GM15510 (cell line): ENCODE results near the gene SLC15A1.

Source experiments
- POLR2A ChIP-seq: IDR thresholded peaks from 3 replicates; pipeline ENCODE4 v1.6.1; 2011; ENCODE audit warnings: borderline replicate concordance; ENCODE audit not compliant: insufficient read length; ENCODE audit errors: extremely low read depth

SLC15A1 gene

GRCh38 chr13:98648141-98648540 lies 104.3 kb downstream of the SLC15A1 start:
- no peak for TF ChIP-seq POLR2A

GRCh38 chr13:98647121-98647520 lies 105.4 kb downstream of the SLC15A1 start:
- no peak for TF ChIP-seq POLR2A

- TF ChIP-seq POLR2A = no peak
Observed at GRCh38 chr13:98643479-98643878, 109.0 kb downstream of the SLC15A1 start.

GRCh38 chr13:98641075-98641474 lies 111.4 kb downstream of the SLC15A1 start:
- TF ChIP-seq POLR2A = no peak
